Measurements from ENCODE around the gene ZNF532.

Gene ZNF532

DNA sequence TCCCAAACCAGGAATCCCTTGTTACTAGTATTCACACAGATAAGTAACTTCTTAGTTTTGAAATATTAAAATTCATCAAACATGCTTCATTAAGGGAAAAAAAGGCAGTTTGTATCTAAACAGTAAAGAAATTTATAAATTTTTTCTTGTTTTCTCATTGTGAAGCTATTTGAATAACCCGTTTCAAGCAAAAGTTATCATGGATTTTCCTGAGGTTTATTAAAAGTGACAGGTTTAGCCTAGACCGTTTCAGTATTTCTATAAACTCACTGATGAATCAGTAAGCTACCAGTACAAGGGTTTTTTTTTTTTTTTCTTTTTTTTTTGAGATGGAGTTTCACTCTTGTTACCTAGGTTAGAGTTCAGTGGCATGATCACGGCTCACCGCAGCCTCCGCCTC is 20.0 kb downstream of the ZNF532 start:
- H3K4me3 ChIP-seq (ENCODE audit: low read depth in 1 of 2, low read length in 2 of 2), result no peak overlapping the region
- no peaks in the 10 kb centered on the region for H3K9me3 ChIP-seq (ENCODE audit: insufficient read depth, low read length, severe bottlenecking)
- peaks cover 13% of the 10 kb centered on the region for H3K27me3 ChIP-seq (ENCODE audit: insufficient read depth, low read length, poor library complexity)
- no peak overlapping the region for H3K27ac ChIP-seq (ENCODE audit: low read length)
- DNase-seq, result no peak
- no peak for TF ChIP-seq EZH2 (IDR thresholded peaks at IDR 0.05; ENCODE audit: borderline replicate concordance, low read depth, low read length, severe bottlenecking)
- TF ChIP-seq, protein P1, sequence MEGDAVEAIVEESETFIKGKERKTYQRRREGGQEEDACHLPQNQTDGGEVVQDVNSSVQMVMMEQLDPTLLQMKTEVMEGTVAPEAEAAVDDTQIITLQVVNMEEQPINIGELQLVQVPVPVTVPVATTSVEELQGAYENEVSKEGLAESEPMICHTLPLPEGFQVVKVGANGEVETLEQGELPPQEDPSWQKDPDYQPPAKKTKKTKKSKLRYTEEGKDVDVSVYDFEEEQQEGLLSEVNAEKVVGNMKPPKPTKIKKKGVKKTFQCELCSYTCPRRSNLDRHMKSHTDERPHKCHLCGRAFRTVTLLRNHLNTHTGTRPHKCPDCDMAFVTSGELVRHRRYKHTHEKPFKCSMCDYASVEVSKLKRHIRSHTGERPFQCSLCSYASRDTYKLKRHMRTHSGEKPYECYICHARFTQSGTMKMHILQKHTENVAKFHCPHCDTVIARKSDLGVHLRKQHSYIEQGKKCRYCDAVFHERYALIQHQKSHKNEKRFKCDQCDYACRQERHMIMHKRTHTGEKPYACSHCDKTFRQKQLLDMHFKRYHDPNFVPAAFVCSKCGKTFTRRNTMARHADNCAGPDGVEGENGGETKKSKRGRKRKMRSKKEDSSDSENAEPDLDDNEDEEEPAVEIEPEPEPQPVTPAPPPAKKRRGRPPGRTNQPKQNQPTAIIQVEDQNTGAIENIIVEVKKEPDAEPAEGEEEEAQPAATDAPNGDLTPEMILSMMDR (IDR thresholded peaks at IDR 0.05; ENCODE audit: borderline replicate concordance, extremely low read depth, low read length, poor library complexity, severe bottlenecking), result no peak
- no peak for ATAC-seq (ENCODE audit: insufficient read depth, low read depth)
- no peaks in the 10 kb centered on the region for H3K36me3 ChIP-seq (ENCODE audit: insufficient read depth, low read length)
- no peak overlapping the region for H2AFZ ChIP-seq (ENCODE audit: low read depth, low read length)
- H4K20me1 ChIP-seq (ENCODE audit: insufficient read depth, low read length), result no peaks in the 10 kb centered on the region
- H3K4me2 ChIP-seq (ENCODE audit: insufficient read depth, low read length), result no peak overlapping the region
- no peak overlapping the region for H3K9ac ChIP-seq (ENCODE audit: low read depth, low read length)
- no peaks in the 10 kb centered on the region for H3K79me2 ChIP-seq (ENCODE audit: insufficient read depth, low read length)
- peaks cover 6% of the 10 kb centered on the region; the same call in 1 of the 2 replicates for H3K4me1 ChIP-seq (ENCODE audit: insufficient read depth, low read length)

DNA sequence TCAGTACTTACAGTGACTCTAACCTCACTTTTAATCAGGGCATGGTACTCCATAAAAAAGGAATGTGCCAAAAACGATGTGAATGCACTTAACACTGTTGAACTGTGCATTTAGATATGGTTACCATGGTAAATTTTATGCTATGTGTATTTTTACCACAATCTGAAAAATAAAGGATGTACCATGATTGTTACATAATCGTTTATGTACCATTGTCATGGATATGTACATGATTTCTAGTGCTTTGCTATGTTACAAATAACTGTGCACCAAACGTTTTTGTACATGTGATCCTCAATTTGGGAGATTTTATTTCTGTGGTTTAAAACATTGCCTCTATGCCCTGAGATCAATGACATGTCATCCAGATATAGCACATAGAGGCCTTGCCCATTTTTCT is 21.8 kb downstream of the ZNF532 start:
- H3K36me3 ChIP-seq (ENCODE audit: insufficient read depth, low read length), result no peaks in the 10 kb centered on the region
- H3K4me3 ChIP-seq (ENCODE audit: low read depth in 1 of 2, low read length in 2 of 2), result no peak overlapping the region
- no peak overlapping the region for H3K9ac ChIP-seq (ENCODE audit: low read depth, low read length)
- no peak overlapping the region for H2AFZ ChIP-seq (ENCODE audit: low read depth, low read length)
- TF ChIP-seq EZH2 (IDR thresholded peaks at IDR 0.05; ENCODE audit: borderline replicate concordance, low read depth, low read length, severe bottlenecking), result no peak
- TF ChIP-seq, protein P1 (IDR thresholded peaks at IDR 0.05; ENCODE audit: borderline replicate concordance, extremely low read depth, low read length, poor library complexity, severe bottlenecking), result no peak
- no peak overlapping the region for H3K27ac ChIP-seq (ENCODE audit: low read length)
- no peaks in the 10 kb centered on the region for H3K79me2 ChIP-seq (ENCODE audit: insufficient read depth, low read length)
- H3K27me3 ChIP-seq (ENCODE audit: insufficient read depth, low read length, poor library complexity), result peaks cover 13% of the 10 kb centered on the region
- H4K20me1 ChIP-seq (ENCODE audit: insufficient read depth, low read length), result no peaks in the 10 kb centered on the region
- ATAC-seq (ENCODE audit: insufficient read depth, low read depth) (no peak), DNase-seq (no peak)
- no peak overlapping the region for H3K4me2 ChIP-seq (ENCODE audit: insufficient read depth, low read length)
- peaks cover 6% of the 10 kb centered on the region; the same call in 1 of the 2 replicates for H3K4me1 ChIP-seq (ENCODE audit: insufficient read depth, low read length)
- H3K9me3 ChIP-seq (ENCODE audit: insufficient read depth, low read length, severe bottlenecking), result no peaks in the 10 kb centered on the region

DNA sequence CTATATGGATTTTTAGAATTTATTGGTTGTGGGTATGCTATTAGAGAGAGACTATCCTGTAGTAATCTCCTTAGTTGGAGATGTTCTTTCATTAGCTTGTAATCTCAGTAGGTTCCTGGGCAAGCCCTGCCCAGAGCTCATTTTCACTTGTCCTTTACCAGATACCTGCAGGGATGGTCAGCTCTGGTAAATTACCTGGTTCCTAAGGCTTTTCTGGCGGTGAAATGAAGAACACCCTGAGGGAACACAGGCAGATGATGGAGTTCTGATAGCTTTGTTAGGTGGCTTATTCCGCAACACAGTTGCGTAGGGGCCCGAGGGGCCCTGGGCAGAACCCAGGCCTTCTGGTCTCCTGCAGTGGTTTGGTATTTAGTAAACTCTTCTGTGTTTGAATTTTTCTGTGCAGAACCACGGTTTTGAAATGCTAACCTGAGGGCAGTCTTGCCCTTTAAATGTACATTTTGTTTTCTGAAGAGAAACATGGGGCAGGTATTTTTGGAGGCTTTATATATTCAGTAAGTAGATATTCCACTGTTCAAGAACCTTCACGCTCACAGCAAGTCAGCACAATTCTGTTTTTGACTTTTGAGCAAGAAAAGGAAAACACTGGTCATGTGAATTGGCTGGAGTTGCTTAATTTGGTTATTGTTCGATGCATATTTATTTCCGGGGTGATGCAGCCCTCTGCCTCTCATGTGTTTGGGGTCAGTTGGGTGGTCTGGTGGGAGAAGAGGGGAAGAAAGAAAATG is 22.4 kb downstream of the ZNF532 start:
- peaks cover 6% of the 10 kb centered on the region; the same call in 1 of the 2 replicates for H3K4me1 ChIP-seq (ENCODE audit: insufficient read depth, low read length)
- no peak overlapping the region for H2AFZ ChIP-seq (ENCODE audit: low read depth, low read length)
- no peak overlapping the region for H3K4me2 ChIP-seq (ENCODE audit: insufficient read depth, low read length)
- no peak overlapping the region for H3K4me3 ChIP-seq (ENCODE audit: low read depth in 1 of 2, low read length in 2 of 2)
- peaks cover 13% of the 10 kb centered on the region for H3K27me3 ChIP-seq (ENCODE audit: insufficient read depth, low read length, poor library complexity)
- ATAC-seq (ENCODE audit: insufficient read depth, low read depth), result no peak
- H3K27ac ChIP-seq (ENCODE audit: low read length), result no peak overlapping the region
- H3K79me2 ChIP-seq (ENCODE audit: insufficient read depth, low read length), result no peaks in the 10 kb centered on the region
- H4K20me1 ChIP-seq (ENCODE audit: insufficient read depth, low read length), result no peaks in the 10 kb centered on the region
- H3K9me3 ChIP-seq (ENCODE audit: insufficient read depth, low read length, severe bottlenecking), result no peaks in the 10 kb centered on the region
- no peak overlapping the region for H3K9ac ChIP-seq (ENCODE audit: low read depth, low read length)
- TF ChIP-seq, protein P1 (IDR thresholded peaks at IDR 0.05; ENCODE audit: borderline replicate concordance, extremely low read depth, low read length, poor library complexity, severe bottlenecking), result no peak
- TF ChIP-seq EZH2 (IDR thresholded peaks at IDR 0.05; ENCODE audit: borderline replicate concordance, low read depth, low read length, severe bottlenecking), result no peak
- no peak for DNase-seq
- H3K36me3 ChIP-seq (ENCODE audit: insufficient read depth, low read length), result no peaks in the 10 kb centered on the region

Data from DND-41 (cell line).